HCT116 (cell line): ENCODE results near the gene ITIH3.

Experiments
- EGR1 ChIP-seq: IDR thresholded peaks from 2 replicates; pipeline ENCODE4 v1.6.1; 2012; ENCODE audit warnings: low read depth
- EZH2phosphoT487 ChIP-seq: fragments of 200-600 bp; IDR thresholded peaks from 2 replicates; pipeline ENCODE4 v1.6.1; 2018; ENCODE audit warnings: antibody characterized with exemption, borderline replicate concordance
- JUND ChIP-seq: IDR thresholded peaks from 2 replicates; pipeline ENCODE4 v1.6.1; 2012
- YY1 ChIP-seq: IDR thresholded peaks from 2 replicates; pipeline ENCODE4 v1.6.1; 2011; ENCODE audit warnings: low read length, low read depth, moderate library complexity, mild to moderate bottlenecking; ENCODE audit not compliant: insufficient replicate concordance; ENCODE audit errors: extremely low read depth
- TF ChIP-seq, protein P1 (sequence below), 3 experiments: fragments of 200-600 bp in 1 of 3; sonication (generic) in 1 of 3; IDR thresholded peaks in 2 of 3; conservative IDR thresholded peaks in 1 of 3; 2 replicates each; pipeline ENCODE4 v1.5.1; 2012 to 2017; ENCODE audit warnings: low read depth in 2 of 3, low read length in 2 of 3, antibody characterized with exemption in 1 of 3, borderline replicate concordance in 1 of 3, control low read depth in 1 of 3, mild to moderate bottlenecking in 1 of 3, mixed read lengths in 1 of 3, mixed run types in 1 of 3, moderate library complexity in 1 of 3; ENCODE audit not compliant: insufficient read depth in 1 of 3
- TF ChIP-seq, protein P2 (sequence below): IDR thresholded peaks from 2 replicates; pipeline ENCODE4 v1.6.1; 2012

DNA sequence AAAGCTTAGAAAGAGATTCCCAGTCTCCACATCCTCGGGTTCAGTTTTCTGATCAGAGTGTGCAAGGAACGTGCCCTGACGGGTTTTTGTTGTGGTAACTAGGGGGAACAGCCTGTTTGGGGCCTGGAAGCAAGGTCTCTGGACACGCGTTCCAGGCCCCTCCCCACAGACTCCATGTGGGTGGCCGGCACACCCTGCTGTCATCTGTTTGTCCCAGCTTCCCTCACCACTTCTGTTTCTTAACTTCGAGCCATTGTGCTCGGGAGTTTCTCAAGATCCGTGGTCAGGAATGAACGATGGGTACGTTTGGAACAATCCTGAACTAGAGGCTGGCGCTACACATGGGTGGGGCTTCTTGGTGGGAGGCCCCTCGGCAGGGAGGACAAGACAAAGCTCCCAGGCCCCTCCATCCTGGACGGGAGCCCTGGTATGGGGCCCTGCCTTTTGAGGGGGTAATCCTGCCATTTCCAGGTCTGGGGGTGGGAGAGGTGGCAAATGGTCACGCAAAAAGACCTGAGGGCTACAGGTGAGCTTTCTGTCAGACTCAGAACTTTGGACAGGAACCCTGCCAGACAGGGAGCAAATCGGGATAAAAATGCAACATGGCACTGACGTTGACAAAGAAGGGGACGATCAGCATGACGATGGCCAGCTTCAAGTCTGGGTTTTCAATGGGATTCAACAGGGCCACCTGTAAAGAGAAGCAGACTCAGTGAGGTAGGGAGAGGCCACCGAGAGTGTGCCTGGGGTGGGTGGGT, 48.7 kb downstream of the ITIH3 start:
- TF ChIP-seq, protein P1, sequence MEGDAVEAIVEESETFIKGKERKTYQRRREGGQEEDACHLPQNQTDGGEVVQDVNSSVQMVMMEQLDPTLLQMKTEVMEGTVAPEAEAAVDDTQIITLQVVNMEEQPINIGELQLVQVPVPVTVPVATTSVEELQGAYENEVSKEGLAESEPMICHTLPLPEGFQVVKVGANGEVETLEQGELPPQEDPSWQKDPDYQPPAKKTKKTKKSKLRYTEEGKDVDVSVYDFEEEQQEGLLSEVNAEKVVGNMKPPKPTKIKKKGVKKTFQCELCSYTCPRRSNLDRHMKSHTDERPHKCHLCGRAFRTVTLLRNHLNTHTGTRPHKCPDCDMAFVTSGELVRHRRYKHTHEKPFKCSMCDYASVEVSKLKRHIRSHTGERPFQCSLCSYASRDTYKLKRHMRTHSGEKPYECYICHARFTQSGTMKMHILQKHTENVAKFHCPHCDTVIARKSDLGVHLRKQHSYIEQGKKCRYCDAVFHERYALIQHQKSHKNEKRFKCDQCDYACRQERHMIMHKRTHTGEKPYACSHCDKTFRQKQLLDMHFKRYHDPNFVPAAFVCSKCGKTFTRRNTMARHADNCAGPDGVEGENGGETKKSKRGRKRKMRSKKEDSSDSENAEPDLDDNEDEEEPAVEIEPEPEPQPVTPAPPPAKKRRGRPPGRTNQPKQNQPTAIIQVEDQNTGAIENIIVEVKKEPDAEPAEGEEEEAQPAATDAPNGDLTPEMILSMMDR (IDR thresholded peaks at IDR 0.05 in 2 of 3, conservative IDR thresholded peaks at IDR 0.05 in 1 of 3; ENCODE audit: borderline replicate concordance in 1 of 3, insufficient read depth in 1 of 3, low read depth in 2 of 3, low read length in 2 of 3), result no peak
- no peak for TF ChIP-seq EGR1
- no peak for TF ChIP-seq EZH2phosphoT487
- TF ChIP-seq YY1, result no peak
- TF ChIP-seq, protein P2, sequence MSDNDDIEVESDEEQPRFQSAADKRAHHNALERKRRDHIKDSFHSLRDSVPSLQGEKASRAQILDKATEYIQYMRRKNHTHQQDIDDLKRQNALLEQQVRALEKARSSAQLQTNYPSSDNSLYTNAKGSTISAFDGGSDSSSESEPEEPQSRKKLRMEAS, result no peak
- TF ChIP-seq JUND, result no peak
